GM18505 (cell line): ENCODE results near the gene ZNF804A.

Experiments
- ATAC-seq: cut with Tn5 transposase; IDR thresholded peaks from one replicate; pipeline ENCODE4 v1.9.1; 2021; ENCODE audit not compliant: unreplicated experiment
- POLR2A ChIP-seq: IDR thresholded peaks from 4 replicates; pipeline ENCODE4 v1.6.1; 2011; ENCODE audit warnings: borderline replicate concordance; ENCODE audit not compliant: insufficient read depth, insufficient read length; ENCODE audit errors: extremely low read depth

Gene ZNF804A

DNA sequence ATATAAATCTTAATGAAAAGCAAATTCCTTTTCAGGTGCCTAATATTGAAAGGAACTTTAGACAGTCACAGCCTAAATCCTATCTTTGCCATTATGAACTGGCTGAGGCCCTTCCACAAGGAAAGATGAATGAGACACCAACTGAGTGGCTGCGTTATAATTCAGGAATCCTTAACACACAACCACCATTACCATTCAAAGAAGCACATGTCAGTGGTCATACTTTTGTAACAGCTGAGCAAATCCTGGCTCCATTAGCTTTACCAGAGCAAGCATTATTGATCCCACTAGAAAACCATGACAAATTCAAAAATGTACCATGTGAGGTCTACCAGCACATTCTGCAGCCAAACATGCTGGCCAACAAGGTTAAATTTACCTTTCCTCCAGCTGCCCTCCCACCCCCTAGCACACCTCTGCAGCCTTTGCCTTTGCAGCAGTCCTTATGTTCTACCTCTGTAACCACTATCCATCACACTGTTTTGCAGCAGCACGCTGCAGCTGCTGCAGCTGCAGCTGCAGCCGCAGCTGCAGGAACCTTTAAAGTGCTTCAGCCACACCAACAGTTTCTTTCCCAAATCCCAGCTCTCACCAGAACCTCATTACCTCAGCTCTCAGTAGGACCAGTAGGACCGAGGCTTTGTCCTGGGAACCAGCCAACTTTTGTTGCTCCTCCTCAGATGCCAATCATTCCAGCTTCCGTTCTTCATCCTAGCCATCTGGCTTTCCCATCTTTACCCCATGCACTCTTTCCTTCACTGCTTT is 340.1 kb downstream of the ZNF804A start:
- no peak for TF ChIP-seq POLR2A
- ATAC-seq, result no peak

DNA sequence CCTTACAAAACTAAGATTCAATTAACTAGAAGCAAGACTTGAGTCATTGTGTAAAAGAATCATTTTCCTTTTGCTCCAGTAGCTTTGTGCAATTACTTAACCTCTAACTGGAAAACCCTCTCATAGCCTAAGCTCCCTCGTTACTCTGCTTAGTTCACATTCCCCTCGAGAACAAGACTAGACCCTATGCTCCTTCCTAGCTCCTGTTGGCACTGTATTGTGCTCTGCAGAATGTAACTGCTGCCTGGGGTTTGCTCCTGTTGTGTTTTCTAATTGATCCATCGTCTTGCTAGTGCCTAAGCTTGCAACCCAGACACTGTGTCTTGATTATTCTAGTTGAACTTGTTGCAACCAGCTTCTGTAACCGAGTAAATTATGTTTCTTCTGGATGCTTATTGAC is 347.0 kb downstream of the ZNF804A start:
- no peak for TF ChIP-seq POLR2A
- no peak for ATAC-seq

DNA sequence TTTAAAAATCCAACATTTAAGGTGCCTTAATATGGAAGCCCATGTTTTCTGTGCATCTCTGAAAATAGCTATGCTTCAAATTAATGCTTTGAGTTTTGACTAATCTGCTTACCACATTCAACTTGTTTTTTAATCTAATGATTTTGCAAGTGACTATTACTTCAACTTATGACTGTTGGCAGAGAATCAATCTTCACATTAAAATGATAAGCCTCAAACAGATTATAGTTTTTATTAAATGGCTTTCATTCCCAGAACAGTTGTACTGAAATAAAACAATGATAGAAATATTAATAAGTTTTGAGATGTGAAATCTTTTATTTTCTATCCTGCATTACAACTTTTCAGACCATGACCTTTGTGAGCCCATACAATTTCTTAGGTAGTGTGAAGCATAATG is 347.5 kb downstream of the ZNF804A start:
- TF ChIP-seq POLR2A, result no peak
- no peak for ATAC-seq

DNA sequence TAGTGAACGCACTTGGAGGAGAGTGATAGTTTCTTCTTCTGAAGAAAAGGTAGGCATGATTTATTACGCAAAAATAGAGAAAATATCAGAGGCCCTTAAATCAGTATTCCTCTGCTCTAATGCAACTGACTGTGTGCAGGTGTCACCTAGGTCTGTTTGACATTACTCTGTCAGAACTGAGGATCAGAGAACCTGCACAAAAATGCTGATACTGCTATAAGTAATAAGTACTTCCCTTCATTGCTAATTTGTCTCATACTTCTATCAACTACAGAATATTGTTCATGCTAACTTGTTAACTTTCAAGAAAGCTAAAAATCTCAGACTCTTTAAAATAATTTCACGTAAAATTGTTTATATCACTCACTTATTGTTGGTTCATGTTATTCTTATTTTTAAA is 358.5 kb downstream of the ZNF804A start:
- TF ChIP-seq POLR2A, result no peak
- no peak for ATAC-seq

DNA sequence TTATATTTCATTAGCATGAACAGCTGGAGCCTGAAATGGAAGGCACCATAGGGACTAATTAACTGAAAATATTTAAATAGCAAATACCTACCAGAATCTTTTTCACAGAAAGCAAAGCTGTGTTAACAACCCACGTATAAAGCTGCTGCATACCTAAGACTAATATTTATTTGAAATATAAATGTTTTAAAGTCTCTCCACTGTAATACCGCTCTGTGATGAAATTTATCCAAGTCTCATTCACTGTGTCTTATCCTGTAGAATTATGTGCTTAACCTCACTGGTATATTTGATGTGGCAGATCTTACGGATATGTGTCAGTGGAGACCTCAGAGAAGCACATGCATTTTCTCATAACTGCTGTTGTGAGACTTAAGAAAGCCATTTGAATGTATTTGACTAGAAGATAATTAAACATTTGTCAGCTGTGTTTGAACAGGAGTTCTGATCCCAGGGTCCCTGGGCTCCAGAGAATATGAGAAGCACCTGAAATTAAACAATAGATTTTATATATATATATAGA is 373.3 kb downstream of the ZNF804A start:
- TF ChIP-seq POLR2A, result no peak
- no peak for ATAC-seq
